Panc1 (cell line): ENCODE measurements around the gene GAS7.

Experiments used
- CTCF ChIP-seq: fragments of 450-650 bp; IDR thresholded peaks from 2 replicates; pipeline ENCODE4 v1.5.1; 2017; ENCODE audit warnings: mild to moderate bottlenecking
- POLR2AphosphoS5 ChIP-seq: IDR thresholded peaks from 2 replicates; pipeline ENCODE4 v1.6.1; 2012; ENCODE audit warnings: mild to moderate bottlenecking, low read depth, low read length, moderate library complexity
- TCF7L2 ChIP-seq: IDR thresholded peaks from 2 replicates; pipeline ENCODE4 v1.6.1; 2011; ENCODE audit warnings: mild to moderate bottlenecking, low read depth, low read length, inconsistent platforms

- TF ChIP-seq TCF7L2 (no peak), POLR2AphosphoS5 (no peak), CTCF (no peak)
These were observed 310.9 kb downstream of the GAS7 start for GRCh38 chr17:9887508-9887907.
